Activated T-cell treated with anti-CD3 and anti-CD28 coated beads for 1 hour (primary cell): ENCODE data around the gene DYNLT2.
"Not testable (repeated sequence)": the region's sequence is repeated elsewhere in the genome, so short reads cannot be mapped to it uniquely, and the experiment has no call there.

Source experiments
- DNase-seq: peaks from one replicate; pipeline ENCODE4 v3.0.0-alpha.2; 2020; ENCODE audit warnings: low read depth

DYNLT2 gene

DNA sequence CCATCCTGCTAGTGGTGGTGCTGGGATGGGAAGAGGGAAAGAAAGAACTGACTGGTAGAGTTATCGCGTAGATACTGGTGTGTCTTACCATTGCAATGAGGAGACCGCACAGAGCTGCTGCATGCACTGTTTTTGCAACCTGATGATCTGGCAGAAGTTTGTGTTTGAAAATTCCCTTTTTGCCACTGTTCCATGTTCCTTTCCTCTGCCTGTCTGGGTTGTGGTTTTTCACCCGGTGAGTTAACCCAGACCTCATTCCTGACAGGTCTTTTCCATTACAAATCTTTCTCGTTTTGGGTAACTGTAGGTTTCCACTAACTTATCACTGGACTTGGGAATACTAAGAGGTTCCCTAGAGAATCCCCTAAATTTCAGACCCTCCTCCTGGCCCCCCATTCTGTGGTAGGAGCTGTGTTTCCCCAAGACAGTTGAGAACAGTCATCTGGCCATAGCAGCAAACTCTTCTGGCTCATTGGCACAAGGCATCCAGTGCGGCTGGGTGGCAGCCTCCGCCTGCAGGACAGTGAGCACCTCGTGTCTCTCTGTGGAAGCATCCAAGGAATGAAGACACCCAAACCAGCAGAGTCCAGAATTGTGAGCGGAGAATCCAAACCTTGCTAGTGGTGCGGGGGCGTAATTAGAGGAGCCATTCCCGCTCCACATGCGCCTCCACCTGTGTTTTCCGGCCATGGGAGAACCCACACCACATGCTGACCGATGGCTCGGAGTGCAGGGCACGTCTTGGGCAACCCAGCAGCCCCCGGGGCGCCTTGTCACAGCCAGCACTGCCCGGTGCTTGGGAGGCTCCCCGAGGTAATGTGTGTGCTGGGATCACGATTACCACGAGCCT is 32.8 kb upstream of the DYNLT2 start:
- no peak for DNase-seq

DNA sequence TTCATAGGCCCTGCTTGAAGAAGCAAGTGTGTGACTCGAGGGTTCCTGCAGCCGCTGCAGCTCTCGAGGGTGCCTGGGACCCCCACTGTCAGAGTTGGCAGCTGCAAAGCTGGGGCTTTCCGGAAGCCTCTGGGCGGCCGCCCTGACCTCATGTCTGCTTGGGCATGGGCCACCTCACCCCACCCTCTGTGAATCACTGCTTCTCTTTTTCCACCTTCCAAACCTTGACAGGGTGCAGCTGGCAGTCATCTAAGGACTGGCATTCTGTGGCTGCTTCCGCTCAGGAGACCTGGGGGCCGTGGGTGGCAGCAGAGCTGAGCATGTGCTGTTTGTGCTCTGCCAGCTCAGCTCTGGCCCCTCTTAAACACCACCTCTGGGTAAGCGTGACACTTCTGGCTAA is 32.0 kb upstream of the DYNLT2 start:
- DNase-seq: no peak

DNA sequence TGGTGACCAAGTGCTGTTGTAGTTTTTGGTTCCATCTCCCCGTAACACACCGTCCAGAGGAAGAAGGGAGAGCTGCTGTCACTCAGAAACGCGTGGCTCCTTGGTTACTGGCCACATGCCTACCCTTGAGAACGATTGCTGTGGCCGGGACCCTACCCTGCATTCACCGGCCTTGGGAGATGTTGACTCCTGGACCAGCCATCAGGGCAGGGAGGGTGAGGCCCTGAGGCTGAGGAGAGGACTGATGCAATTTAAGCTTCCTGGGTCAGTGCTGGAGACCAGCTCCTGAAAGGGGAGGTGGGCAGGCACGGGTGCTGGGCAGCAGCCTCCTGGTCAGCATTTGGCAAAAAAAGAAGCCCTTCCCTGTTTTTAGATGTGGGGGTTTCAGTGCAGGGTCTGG is 31.6 kb upstream of the DYNLT2 start:
- DNase-seq: no peak

DNA sequence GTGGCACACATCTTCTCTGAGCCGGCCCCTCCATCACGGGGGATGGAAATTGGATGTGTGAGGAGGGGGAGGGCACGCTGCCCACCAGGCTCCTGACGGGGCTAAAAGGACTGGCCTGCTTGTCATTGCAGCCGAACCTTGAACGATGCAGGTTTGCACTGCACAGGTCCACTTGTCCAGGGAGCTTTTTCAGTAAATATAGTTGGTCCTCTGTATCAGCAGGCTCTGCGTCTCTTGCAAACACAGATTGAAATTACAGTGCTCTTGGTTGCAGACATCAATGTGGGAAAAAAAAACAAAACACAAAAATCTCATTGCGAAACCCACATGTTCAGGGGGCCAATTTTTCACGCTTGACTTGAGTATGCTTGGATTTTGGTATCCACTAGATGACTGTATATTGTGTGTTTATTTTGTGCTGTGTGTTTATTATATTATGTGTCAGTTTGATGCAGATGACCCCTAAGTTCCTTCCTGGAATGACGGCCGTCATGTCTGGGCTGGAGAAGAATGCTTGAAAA is 29.3 kb upstream of the DYNLT2 start:
- no peak for DNase-seq

DNA sequence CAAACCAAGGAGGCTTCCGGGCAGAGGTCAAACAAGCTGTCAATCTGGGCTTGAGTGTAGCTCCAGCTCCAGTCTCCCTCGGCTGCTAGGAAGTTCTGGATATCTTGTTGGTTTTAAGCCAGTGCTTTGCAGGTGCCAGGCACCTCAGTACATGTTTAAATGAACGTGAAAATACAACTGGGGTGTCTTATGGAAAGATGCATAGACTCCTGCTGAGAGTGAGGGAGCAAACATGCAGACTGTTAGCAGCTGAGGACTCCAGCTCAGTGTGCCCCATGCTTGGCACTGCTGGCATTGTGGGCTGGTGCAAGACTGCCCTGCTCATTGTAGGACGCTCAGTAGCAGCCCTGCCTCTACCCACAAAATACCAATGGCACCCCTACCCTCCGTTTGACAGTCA is 28.5 kb upstream of the DYNLT2 start:
- no peak for DNase-seq

DNA sequence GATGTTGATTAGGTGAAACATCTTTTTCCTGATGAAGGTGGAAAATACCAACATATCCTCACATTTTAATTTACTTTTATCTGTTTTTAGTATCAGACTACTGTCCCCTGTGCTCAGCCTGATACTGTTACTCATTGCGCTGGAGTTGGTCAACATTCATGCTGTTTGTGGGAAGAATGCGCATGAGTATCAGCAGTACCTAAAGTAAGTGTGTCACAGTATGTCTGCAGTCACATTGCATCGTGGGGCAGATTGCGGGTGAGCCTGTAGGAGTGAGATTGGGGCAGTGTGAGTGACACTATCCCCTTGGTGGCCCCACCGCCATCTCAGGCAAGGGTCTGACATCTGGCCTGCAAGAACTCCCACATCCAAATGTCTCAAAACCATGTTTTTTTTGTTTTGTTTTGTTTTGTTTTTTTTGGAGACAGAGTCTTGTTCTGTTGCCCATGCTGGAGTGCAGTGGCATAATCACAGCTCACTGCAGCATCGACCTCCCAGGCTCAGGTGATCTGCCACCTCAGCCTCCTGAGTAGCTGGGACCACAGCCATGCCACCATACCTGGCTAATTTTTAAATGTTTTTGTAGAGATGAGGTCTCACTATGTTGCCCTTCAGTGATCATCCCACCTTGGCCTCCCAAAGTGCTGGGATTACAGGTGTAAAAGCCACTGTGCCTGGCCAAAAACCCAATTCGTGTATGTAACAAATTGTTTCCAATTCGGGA is 27.9 kb upstream of the DYNLT2 start:
- DNase-seq: no peak

DNA sequence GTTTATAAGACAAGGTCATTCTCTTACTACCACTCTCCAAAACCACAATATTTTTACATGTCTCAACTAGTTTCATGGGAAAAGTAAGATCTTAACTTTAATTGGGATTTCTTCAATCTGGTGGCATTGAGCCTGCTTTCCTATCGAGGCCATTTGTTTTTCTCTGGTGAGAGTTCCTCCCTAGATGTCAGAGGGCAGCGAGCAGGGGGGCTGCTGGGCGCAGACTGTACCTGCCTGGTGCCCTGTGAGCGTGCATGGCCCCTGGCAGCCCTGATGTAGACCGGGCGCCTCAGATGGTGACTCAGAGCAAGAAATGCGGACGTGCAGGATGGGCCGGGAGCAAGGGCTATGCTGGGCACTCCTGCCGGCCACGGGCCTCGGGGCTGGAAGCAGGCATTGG is 27.3 kb upstream of the DYNLT2 start:
- no peak for DNase-seq

DNA sequence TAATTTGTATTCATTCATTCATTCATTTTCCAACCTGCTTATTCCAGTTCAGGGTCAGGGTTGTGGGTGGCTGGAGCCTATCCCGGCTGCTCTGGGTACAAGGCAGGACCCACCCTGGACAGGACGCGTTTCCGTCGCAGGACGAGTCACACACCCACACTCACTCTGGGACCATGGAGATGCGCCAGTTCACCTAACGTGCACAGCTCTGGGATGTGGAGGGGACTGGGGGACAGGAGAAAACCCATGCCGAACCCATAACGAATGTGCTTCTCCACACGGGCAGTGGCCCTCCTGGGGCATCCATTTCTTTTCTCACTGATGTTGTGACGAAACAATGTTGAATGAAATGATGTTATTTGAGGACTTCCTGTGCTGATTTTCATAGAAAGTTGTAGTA is 26.5 kb upstream of the DYNLT2 start:
- no peak for DNase-seq

DNA sequence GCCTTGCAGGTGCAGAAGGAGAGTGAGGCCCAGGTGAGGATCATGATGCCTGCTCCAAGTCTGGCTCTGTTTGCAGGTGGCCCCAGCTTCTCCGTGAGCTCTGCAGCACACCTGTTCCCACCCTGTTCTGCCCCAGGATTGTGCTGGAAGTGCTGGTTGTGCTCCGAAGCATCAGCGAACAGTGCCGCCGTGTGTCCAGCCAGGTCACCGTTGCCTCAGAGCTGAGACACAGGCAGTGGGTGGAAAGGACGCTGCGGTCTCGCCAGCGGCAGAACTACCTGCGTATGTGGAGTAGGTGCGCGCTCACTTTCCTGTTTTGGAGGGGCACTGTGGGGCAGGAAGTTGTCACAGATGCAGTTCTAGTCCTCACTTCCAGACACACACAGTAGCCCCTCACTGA is 25.0 kb upstream of the DYNLT2 start:
- DNase-seq: no peak

DNA sequence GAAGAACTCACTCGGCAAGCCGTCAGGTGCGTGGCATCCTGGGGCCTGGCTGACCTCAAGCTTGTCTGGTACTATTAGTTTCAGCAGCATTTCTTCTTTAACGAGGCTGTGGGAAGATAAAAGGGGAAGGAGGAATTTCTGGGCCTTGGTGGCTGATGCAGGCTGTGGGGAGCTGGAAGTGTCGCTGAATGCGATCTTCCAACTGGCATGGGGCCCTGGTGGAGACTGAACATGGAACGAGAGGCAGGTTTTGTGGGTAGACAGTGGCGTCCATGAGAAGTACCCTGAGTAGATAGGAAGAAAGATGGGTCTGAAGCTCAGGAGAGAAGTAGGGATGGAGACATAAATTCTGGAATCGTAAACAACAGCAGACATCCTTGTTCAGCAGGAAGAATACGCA is 23.9 kb upstream of the DYNLT2 start:
- no peak for DNase-seq

DNA sequence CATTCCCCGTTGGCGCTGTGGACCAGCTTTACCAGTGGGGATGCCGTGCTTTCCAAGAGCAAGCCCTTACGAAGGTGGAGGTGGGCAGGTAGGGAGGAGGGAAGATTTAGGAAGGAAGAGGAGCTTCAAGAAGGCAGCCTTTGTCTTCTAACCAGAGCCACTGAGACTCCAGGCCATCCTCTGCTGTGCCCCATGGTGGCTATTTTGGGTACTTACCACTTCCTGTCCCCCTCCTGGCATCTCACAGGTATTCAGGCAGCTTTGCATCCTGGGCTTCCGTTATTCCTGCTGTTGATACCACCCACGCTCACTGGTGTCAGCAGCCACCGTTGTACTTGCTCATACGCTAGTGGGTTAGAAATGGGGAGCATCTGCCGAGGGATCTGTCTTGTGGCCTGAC is 23.0 kb upstream of the DYNLT2 start:
- DNase-seq: no peak

DNA sequence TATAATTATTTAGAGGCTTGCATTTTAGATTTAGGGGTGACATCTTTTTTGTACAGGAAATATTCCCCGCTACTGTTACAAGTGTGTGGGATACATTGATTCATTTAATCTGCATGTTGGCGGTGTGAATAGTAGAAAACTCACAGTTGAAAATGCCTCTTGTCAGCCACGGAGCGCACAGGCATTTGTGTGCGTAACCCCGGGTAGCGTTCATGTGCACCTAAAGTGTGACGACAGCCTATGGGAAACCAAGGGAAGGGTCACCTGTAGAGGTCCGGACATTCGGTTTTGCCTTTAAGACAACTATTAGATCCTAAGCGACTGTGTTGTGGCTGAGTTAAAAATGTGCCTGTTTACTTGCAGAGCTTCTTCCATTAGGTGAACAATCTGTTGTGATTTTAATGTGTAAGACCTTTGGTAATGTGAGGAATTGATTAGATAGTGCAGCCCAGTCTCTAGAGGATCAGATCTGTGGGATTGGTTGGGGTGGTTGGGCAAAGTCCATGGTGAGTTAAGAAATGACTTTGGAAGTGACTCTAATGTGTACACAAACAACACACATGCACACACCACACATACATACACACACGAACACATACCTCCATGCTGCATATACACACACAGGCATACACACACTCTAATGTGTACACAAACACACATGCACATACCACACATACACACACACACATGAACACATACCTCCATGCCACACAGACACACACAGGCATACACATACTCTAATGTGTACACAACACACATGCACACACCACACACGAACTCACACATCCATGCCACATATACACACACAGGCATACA is 15.8 kb upstream of the DYNLT2 start:
- DNase-seq: no peak

DNA sequence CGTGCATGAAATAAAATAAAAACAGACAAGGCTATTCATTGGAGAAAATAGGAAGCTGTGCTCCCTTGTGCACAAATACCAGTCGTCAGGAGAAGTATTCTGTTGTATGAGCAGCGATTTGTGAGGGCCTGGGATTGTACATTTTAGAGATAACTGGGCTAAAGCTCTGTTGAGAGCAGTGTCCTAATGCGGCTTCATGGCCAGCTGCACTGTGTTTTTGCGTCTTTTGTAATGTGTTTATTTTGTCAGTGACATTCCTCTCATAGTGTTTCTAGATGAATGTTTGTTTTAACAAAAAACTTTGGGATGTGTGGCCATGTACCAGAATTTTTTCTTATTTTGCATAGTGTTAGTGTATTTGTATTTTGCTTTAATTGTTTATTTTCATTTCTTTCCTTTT is 14.9 kb upstream of the DYNLT2 start:
- no peak for DNase-seq

DNA sequence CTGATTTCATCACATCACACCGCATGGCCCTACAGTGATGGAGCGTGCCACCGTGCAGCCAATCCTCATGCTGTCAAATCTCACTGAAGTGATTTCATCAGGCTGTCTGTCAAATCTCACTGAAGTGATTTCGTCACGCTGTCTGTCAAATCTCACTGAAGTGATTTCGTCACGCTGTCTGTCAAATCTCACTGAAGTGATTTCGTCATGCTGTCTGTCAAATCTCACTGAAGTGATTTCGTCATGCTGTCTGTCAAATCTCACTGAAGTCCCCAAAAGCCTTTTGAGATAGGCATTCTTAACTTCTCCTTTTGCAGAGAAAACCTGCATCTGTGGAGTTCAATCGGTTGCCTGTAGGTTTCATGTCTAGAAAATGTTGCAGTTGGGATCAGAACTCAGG is 14.4 kb upstream of the DYNLT2 start:
- DNase-seq: not testable (repeated sequence)

DNA sequence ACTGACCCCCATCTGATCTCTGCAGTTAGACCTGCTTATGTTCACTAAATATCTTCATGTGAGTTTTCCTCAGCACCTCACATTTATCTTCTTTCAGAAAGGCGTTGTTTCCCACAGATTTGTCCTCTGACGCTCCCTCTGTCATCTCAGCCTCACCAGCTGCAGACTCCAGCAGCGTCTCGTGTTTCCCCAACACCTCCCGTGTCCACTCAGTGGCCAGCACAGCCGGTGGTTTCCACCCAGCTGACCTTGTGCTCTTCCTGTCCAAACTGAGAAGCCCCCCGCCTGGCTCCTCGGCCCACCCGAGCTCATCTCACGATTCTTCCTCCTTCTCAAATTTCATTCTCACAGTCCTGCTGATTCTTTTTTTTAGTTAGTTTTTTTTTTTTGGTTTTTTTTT is 12.5 kb upstream of the DYNLT2 start:
- DNase-seq: no peak

DNA sequence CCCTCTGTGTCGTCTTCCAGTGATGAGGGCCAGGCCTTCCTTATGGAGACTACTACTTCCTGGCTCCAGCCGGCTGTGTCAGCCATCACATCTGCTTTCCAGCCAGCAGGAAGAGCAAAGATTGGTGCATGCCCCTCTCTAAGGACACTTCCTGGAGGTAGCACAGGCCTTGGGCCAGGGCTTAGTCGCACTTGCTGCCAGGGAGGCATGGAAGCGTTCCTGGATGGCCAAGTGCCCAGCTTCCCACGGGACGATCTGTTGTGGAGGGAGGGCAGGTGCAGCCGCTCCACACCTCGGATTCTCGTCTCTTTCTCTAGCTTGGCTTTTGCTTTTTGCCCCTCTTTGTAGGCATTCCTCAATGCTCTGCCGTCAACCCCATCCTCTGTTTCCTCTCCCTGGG is 11.9 kb upstream of the DYNLT2 start:
- DNase-seq: no peak

DNA sequence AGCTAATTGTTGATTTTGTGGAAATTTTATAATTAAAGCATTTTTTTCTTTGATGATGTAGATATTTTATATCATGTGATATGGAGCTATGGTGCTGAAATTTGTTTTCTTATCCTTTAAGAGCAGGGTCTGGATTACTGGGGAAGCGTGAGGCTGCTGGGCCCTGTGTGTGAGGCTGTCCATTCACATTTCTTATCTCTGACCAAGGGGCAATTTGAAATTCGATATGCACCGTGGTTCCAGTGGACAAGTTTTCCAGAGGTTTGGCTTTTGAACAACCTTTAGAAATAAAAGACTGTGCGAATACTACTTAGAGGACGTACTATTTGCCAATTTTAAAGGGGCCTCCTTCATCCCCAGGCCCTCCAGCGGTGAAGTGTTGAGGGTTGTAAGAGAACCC is 3.8 kb upstream of the DYNLT2 start:
- no peak for DNase-seq

DNA sequence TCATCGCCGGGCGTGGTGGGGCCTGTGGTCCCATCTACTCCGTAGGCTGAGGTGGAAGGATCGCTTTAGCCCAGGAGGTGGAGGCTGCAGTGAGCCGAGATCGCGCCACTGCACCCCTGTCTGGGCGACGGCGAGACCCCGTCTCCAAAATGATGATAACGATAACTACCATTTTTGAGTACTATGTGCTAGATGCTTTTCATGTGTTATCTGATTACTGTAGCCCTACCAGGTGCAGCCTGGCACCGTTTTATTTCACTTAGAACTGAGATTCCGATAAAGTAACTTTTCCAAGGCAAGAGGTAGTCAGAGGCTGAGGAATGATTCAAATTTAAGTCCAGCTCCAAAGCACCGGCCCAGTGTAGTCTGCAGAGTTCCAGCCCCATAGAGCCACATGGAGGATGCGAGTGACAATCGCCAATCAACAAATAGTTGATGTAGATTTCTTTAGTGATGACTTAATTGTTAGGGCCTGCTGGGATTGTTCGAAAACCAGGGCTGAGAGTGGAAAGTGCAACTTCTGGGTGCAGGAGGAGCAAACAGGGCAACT is 777 bp upstream of the DYNLT2 start:
- DNase-seq: no peak

DNA sequence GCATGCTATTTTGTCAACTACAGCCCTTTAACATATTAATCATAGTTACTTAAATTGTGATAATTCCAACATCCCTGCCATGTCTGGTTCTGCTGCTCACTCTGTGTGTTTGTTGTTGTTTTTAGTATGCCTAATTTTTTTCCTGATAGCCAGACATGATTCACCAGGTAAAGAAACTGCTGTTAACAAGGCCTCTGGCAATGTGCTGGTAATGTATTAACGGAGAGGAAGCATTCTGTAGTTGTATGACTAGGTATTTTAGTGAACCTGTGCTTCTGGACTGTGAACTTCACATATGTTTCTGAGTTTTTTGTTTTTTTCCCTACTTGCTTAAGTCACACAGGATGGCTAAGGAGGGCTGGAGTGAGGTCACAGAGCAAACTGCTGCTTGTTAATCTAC is 4.8 kb downstream of the DYNLT2 start:
- no peak for DNase-seq

DNA sequence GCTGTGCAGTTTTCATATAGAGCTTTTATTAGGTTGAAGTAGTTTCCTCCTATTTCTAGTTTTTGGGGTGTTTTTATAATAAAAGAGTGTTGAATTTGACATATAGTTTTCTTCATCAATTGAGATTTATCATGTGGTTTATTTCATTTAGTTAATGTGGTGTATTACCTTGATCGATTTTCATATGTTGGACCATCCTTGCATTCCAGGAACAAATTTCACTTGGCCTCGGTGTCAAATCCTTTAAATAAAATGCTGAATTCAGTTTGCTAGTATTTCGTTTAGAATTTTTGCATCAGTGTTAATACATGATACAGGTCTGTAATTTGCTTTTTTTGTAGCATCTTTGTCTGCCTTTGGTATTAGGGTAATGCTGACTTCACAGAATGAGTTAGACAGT is 6.0 kb downstream of the DYNLT2 start:
- DNase-seq: no peak

DNA sequence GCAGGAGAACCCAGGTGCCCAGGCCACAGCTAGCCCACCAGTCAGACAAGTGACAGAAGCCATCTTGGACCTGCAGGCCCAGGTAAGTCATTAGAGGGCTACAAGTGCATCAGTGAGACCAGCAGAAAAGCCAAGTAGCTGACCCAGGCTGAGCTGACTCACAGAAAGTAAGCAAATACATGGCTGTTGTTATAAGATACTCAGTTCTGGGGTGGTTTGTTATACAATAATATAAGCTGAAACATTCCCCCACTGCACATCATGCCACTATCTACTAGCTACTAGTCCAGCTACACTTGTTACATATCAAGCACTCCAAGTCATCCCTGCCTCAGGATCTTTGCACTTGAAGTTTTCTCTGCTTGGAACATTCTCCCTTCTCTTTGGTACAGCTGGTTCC is 10.0 kb downstream of the DYNLT2 start:
- no peak for DNase-seq

DNA sequence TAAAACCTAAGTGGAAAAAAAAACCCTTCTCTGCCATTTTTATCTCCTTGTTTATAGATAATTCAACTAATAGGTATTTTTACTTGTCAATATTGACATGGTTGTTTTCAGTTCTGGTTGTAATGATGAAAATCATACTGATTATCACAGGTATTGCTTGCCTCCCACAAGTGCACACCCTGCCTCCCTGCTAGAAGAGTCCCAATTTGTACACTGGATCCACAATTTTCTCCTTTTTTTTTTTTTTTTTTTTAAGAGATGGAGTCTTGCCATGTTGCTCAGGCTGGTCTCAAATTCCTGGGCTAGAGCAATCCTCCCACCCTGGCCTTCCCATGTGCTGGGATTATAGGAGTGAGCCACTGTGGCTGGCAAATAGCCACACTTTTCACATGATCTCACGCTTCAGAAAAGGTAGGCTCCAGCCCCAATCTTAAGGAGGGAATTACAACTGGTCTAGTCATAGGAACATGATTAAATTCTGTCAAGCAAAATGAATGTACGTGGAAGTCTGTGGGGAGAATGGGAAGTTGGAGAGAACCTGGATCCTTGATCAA is 12.3 kb downstream of the DYNLT2 start:
- DNase-seq: no peak
